ENCODE data around the gene KLB. TPM values are rescaled to one million over a fixed set of nuclear protein-coding genes. Genes with fewer than 3 reads are reported as not detected.
"Not testable (repeated sequence)": the region's sequence is repeated elsewhere in the genome, so short reads cannot be mapped to it uniquely, and the experiment has no call there.

The KLB gene
- polyA plus RNA-seq, 3 donors: 0.17 to 0.22 (median 0.17) TPM

GRCh38 chr4:39411561-39411960 is 4.8 kb downstream of the KLB start:
- DNase-seq (ENCODE audit: extremely low read depth in 1 of 11, low read depth in 9 of 11, low spot score in 4 of 11): not testable (repeated sequence)

- DNase-seq (ENCODE audit: extremely low read depth in 1 of 11, low read depth in 9 of 11, low spot score in 4 of 11): no peak
Measured at GRCh38 chr4:39415678-39416283, 9.1 kb downstream of the KLB start.

GRCh38 chr4:39422247-39422646 is 15.5 kb downstream of the KLB start:
- DNase-seq (ENCODE audit: extremely low read depth in 1 of 11, low read depth in 9 of 11, low spot score in 4 of 11): no peak

- DNase-seq (ENCODE audit: extremely low read depth in 1 of 11, low read depth in 9 of 11, low spot score in 4 of 11): not testable (repeated sequence)
Measured at GRCh38 chr4:39425297-39425696, 18.6 kb downstream of the KLB start.

GRCh38 chr4:39426728-39427127 is 20.0 kb downstream of the KLB start:
- DNase-seq (ENCODE audit: extremely low read depth in 1 of 11, low read depth in 9 of 11, low spot score in 4 of 11): no peak

GRCh38 chr4:39427520-39428114 is 20.9 kb downstream of the KLB start:
- no peak for DNase-seq (ENCODE audit: extremely low read depth in 1 of 11, low read depth in 9 of 11, low spot score in 4 of 11)

GRCh38 chr4:39429476-39430334 is 23.0 kb downstream of the KLB start:
- DNase-seq (ENCODE audit: extremely low read depth in 1 of 11, low read depth in 9 of 11, low spot score in 4 of 11): no peak

GRCh38 chr4:39433878-39434492 is 27.3 kb downstream of the KLB start:
- no peak for DNase-seq (ENCODE audit: extremely low read depth in 1 of 11, low read depth in 9 of 11, low spot score in 4 of 11)

- DNase-seq (ENCODE audit: extremely low read depth in 1 of 11, low read depth in 9 of 11, low spot score in 4 of 11): no peak
Measured at GRCh38 chr4:39435659-39436563, 29.2 kb downstream of the KLB start.

GRCh38 chr4:39441593-39441992 is 34.9 kb downstream of the KLB start:
- no peak for DNase-seq (ENCODE audit: extremely low read depth in 1 of 11, low read depth in 9 of 11, low spot score in 4 of 11)

- DNase-seq (ENCODE audit: extremely low read depth in 1 of 11, low read depth in 9 of 11, low spot score in 4 of 11): no peak
Measured at GRCh38 chr4:39442998-39443397, 36.3 kb downstream of the KLB start.

GRCh38 chr4:39446483-39446841 is 39.7 kb downstream of the KLB start:
- DNase-seq (ENCODE audit: extremely low read depth in 1 of 11, low read depth in 9 of 11, low spot score in 4 of 11): no peak

GRCh38 chr4:39446842-39447573 is 40.3 kb downstream of the KLB start:
- peak in 10 of 11 donors; percentile 36 to 67 (median 56) for DNase-seq (ENCODE audit: extremely low read depth in 1 of 11, low read depth in 9 of 11, low spot score in 4 of 11)

- no peak for DNase-seq (ENCODE audit: extremely low read depth in 1 of 11, low read depth in 9 of 11, low spot score in 4 of 11)
Measured at GRCh38 chr4:39450618-39451017, 43.9 kb downstream of the KLB start.

- DNase-seq (ENCODE audit: extremely low read depth in 1 of 11, low read depth in 9 of 11, low spot score in 4 of 11): no peak
Measured at GRCh38 chr4:39451423-39452023, 44.8 kb downstream of the KLB start.

GRCh38 chr4:39452153-39452859 is 45.6 kb downstream of the KLB start:
- no peak for DNase-seq (ENCODE audit: extremely low read depth in 1 of 11, low read depth in 9 of 11, low spot score in 4 of 11)

GRCh38 chr4:39452860-39453587 is 46.3 kb downstream of the KLB start:
- no peak for DNase-seq (ENCODE audit: extremely low read depth in 1 of 11, low read depth in 9 of 11, low spot score in 4 of 11)

Measured in renal cortex interstitium (tissue), 11 donors.